ENCODE results near the gene LRRC1.

LRRC1 gene

GRCh38 chr6:53818858-53819609, 24.2 kb downstream of the LRRC1 start:
- DNase-seq: no peak

GRCh38 chr6:53822401-53823125, 27.8 kb downstream of the LRRC1 start:
- no peak for DNase-seq

- DNase-seq: no peak
Observed at GRCh38 chr6:53824714-53825113, 29.9 kb downstream of the LRRC1 start.

- no peak for DNase-seq
Observed at GRCh38 chr6:53825532-53826321, 30.9 kb downstream of the LRRC1 start.

GRCh38 chr6:53827531-53827930, 32.7 kb downstream of the LRRC1 start:
- DNase-seq: no peak

GRCh38 chr6:53828215-53828614, 33.4 kb downstream of the LRRC1 start:
- DNase-seq: no peak

GRCh38 chr6:53828966-53829697, 34.3 kb downstream of the LRRC1 start:
- no peak for DNase-seq

GRCh38 chr6:53829698-53830221, 35.0 kb downstream of the LRRC1 start:
- DNase-seq: no peak

GRCh38 chr6:53830366-53830765, 35.6 kb downstream of the LRRC1 start:
- no peak for DNase-seq

GRCh38 chr6:53831081-53831869, 36.5 kb downstream of the LRRC1 start:
- no peak for DNase-seq

- DNase-seq: no peak
Observed at GRCh38 chr6:53831936-53832660, 37.3 kb downstream of the LRRC1 start.

GRCh38 chr6:53833155-53833554, 38.4 kb downstream of the LRRC1 start:
- DNase-seq: no peak

- no peak for DNase-seq
Observed at GRCh38 chr6:53834132-53834531, 39.3 kb downstream of the LRRC1 start.

GRCh38 chr6:53837865-53838769, 43.3 kb downstream of the LRRC1 start:
- peak; percentile 64 for DNase-seq

GRCh38 chr6:53840027-53840426, 45.2 kb downstream of the LRRC1 start:
- no peak for DNase-seq

- no peak for DNase-seq
Observed at GRCh38 chr6:53845280-53846195, 50.7 kb downstream of the LRRC1 start.

GRCh38 chr6:53846250-53846649, 51.4 kb downstream of the LRRC1 start:
- DNase-seq: no peak

GRCh38 chr6:53847796-53848314, 53.0 kb downstream of the LRRC1 start:
- DNase-seq: no peak

GRCh38 chr6:53850527-53850926, 55.7 kb downstream of the LRRC1 start:
- no peak for DNase-seq
